A549 treated with AZD2906 at 1 μM for 4 hours (cell line): Measurements from ENCODE around the gene C4orf51. TPM values are rescaled to one million over a fixed set of nuclear protein-coding genes. Genes with fewer than 3 reads are reported as not detected.

ENCODE experiments used
- total RNA-seq: library from RNA; stranded (reverse); fragments of 200-300 nt; extraction: Qiagen RNA extraction; gene quantifications from 5 replicates; pipeline ENCODE4 v1.2.3, GENCODE V29; 2022

C4orf51 gene
- total RNA-seq, result not detected in 5 replicates

GRCh38 chr4:145679991-145680455 is at the start of gene C4orf51:
TSS of gene C4orf51 (plus strand) at chr4:145680146. CDS start at chr4:145680204, 58 bp downstream.

Other genes starting within 250 kb of the C4orf51 start
- 7.6 to 9.4 TPM (median 8.7 TPM) in 5 replicates for gene SMAD1, start 198.3 kb upstream of the C4orf51 start, total RNA-seq
- 1.1 to 1.8 TPM (median 1.6 TPM) in 5 replicates for gene MMAA, start 60.8 kb upstream of the C4orf51 start, total RNA-seq